Kidney epithelial cell (primary cell): ENCODE results near the gene PPIP5K2. TPM values are rescaled to one million over a fixed set of nuclear protein-coding genes. Genes with fewer than 3 reads are reported as not detected.
"Not testable (repeated sequence)": the region's sequence is repeated elsewhere in the genome, so short reads cannot be mapped to it uniquely, and the experiment has no call there.

Experiments used
- DNase-seq: peaks from one replicate; pipeline ENCODE4 v3.0.0-alpha.2; 2010; ENCODE audit warnings: low read depth
- H3K27me3 ChIP-seq: 2 replicates; pipeline ENCODE4 v1.6.0; 2011; ENCODE audit warnings: low read length; ENCODE audit not compliant: control insufficient read depth, insufficient read depth
- H3K36me3 ChIP-seq: 2 replicates; pipeline ENCODE4 v1.5.1; 2011; ENCODE audit warnings: low read length; ENCODE audit not compliant: control insufficient read depth, insufficient read depth
- H3K4me3 ChIP-seq: 2 replicates; pipeline ENCODE4 v1.5.1; 2011; ENCODE audit warnings: low read depth, mild to moderate bottlenecking, control low read depth, low read length
- total RNA-seq: library from RNA; depleted of rRNA; stranded (reverse); fragments of >200 nt; gene quantifications from 2 replicates; pipeline ENCODE4 v1.2.3, GENCODE V29; 2015
- TF ChIP-seq, protein P1 (sequence below): IDR thresholded peaks from 2 replicates; pipeline ENCODE4 v1.5.1; 2011; ENCODE audit warnings: mild to moderate bottlenecking, moderate library complexity, low read length, control low read depth, inconsistent platforms; ENCODE audit not compliant: insufficient read depth, poor library complexity, severe bottlenecking

PPIP5K2 gene
- total RNA-seq, 1 donor from 2014 or later = 49.9 TPM

- no peak for DNase-seq
- no peaks in the 10 kb centered on the region for H3K36me3 ChIP-seq
- H3K27me3 ChIP-seq = no peaks in the 10 kb centered on the region
- no peak overlapping the region for H3K4me3 ChIP-seq
- TF ChIP-seq, protein P1, sequence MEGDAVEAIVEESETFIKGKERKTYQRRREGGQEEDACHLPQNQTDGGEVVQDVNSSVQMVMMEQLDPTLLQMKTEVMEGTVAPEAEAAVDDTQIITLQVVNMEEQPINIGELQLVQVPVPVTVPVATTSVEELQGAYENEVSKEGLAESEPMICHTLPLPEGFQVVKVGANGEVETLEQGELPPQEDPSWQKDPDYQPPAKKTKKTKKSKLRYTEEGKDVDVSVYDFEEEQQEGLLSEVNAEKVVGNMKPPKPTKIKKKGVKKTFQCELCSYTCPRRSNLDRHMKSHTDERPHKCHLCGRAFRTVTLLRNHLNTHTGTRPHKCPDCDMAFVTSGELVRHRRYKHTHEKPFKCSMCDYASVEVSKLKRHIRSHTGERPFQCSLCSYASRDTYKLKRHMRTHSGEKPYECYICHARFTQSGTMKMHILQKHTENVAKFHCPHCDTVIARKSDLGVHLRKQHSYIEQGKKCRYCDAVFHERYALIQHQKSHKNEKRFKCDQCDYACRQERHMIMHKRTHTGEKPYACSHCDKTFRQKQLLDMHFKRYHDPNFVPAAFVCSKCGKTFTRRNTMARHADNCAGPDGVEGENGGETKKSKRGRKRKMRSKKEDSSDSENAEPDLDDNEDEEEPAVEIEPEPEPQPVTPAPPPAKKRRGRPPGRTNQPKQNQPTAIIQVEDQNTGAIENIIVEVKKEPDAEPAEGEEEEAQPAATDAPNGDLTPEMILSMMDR = no peak
Observed at GRCh38 chr5:103138202-103138690, 18.1 kb downstream of the PPIP5K2 start.

GRCh38 chr5:103139264-103139865 is 19.3 kb downstream of the PPIP5K2 start:
- DNase-seq = peak; percentile 34
- TF ChIP-seq, protein P1 = peak; percentile 88
- Histone ChIP-seq H3K36me3 (no peaks in the 10 kb centered on the region), H3K27me3 (no peaks in the 10 kb centered on the region), H3K4me3 (no peak overlapping the region)

GRCh38 chr5:103142132-103142531 is 22.0 kb downstream of the PPIP5K2 start:
- DNase-seq, H3K4me3 ChIP-seq, H3K27me3 ChIP-seq, H3K36me3 ChIP-seq: not testable (repeated sequence)

DNA sequence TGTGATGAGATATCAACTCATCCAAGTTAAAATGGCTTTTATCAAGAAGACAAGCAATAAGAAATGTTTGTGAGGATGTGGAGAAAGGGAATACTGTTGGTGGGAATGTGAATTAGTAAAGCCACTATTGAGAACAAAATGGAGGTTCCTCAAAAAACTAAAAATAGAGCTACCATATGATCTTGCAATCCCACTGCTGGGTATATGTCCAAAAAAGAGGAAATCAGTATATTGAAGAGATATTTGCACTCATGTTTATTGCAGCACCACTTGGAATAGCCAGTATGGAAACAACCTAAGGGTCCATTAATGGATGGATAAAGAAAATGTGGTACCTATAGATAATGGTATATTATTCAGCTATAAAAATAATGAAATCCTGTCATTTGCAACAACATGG is 25.1 kb downstream of the PPIP5K2 start:
- H3K27me3 ChIP-seq = no peaks in the 10 kb centered on the region
- no peak for DNase-seq
- TF ChIP-seq, protein P1 = no peak
- no peak overlapping the region for H3K4me3 ChIP-seq
- H3K36me3 ChIP-seq = no peaks in the 10 kb centered on the region

DNA sequence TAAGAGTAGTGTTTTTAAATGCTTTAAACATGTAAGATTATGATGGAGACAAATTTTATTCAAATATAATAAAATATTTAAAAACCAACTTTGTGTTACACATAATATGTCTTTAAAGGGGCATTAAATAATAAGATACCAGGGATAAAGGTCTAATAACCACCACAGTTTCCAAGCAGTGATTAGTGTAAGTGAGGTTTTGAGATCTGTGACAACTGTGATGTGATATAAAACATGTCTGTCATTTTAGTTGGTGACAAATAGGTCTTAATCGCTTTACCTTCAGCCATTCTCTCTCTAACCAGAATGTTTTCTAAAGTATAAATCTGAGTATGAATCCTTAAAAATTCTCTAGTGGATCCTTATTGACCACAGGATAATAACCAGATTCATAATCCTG is 28.1 kb downstream of the PPIP5K2 start:
- DNase-seq = no peak
- Histone ChIP-seq H3K4me3 (no peak overlapping the region), H3K36me3 (no peaks in the 10 kb centered on the region), H3K27me3 (no peaks in the 10 kb centered on the region)
- TF ChIP-seq, protein P1 = no peak

DNA sequence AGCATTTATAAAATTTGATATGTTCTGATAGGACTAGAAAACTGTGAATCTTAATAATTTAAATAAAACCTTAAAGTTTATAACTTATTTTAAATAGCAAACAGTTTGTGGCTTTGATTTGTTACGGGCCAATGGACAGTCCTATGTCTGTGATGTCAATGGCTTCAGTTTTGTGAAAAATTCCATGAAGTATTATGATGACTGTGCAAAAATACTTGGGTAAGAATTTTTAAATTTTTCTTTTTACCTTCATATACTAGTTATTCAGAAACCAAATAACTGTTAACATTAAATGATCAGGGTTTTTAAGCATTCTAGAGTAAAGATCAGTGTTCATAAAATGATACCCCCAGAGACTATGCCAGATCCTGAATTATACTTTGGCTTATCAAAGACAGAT is 31.1 kb downstream of the PPIP5K2 start:
- DNase-seq = no peak
- Histone ChIP-seq H3K4me3 (no peak overlapping the region), H3K36me3 (no peaks in the 10 kb centered on the region), H3K27me3 (no peaks in the 10 kb centered on the region)
- TF ChIP-seq, protein P1 = no peak
